Stimulated activated CD4-positive, alpha-beta T cell treated with anti-CD3 and anti-CD28 coated beads, Interleukin-2, amount 100 ng/mL, for 24 hours (primary cell): ENCODE measurements around the gene UTP14C.
A peak's percentile ranks its signal among the peaks of the same experiment; 100 is the strongest.
"Not testable (repeated sequence)": the region's sequence is repeated elsewhere in the genome, so short reads cannot be mapped to it uniquely, and the experiment has no call there.

Experiments used
- DNase-seq, 2 donors: peaks; one replicate each; pipeline ENCODE4 v3.0.0-alpha.2; 2020

Gene UTP14C

GRCh38 chr13:52051400-52051799 lies 26.9 kb downstream of the UTP14C start:
- no peak for DNase-seq

- no peak for DNase-seq
These were observed 29.0 kb downstream of the UTP14C start for GRCh38 chr13:52053460-52053859.

GRCh38 chr13:52061064-52061463 lies 36.6 kb downstream of the UTP14C start:
- DNase-seq, result not testable (repeated sequence)

- DNase-seq, result no peak
These were observed 37.1 kb downstream of the UTP14C start for GRCh38 chr13:52061587-52061986.

GRCh38 chr13:52067237-52067636 lies 42.7 kb downstream of the UTP14C start:
- DNase-seq, result no peak

- DNase-seq, result peak in 1 of 2 donors; percentile 12
These were observed 46.5 kb downstream of the UTP14C start for GRCh38 chr13:52070929-52071523.
